Retinal pigment epithelial cell (primary cell): ENCODE data around the gene ADAM29.
"Not testable (repeated sequence)": the region's sequence is repeated elsewhere in the genome, so short reads cannot be mapped to it uniquely, and the experiment has no call there.

ENCODE experiments used
- DNase-seq: peaks from one replicate; pipeline ENCODE4 v3.0.0-alpha.2; 2010; ENCODE audit warnings: low read depth
- H3K4me3 ChIP-seq: 2 replicates; pipeline ENCODE4 v1.5.1; 2011; ENCODE audit warnings: mild to moderate bottlenecking, low read length, control low read depth, moderate library complexity
- CTCF ChIP-seq: conservative IDR thresholded peaks from 2 replicates; pipeline ENCODE4 v1.5.1; 2011; ENCODE audit warnings: low read depth, low read length, control low read depth, inconsistent platforms

The ADAM29 gene

DNA sequence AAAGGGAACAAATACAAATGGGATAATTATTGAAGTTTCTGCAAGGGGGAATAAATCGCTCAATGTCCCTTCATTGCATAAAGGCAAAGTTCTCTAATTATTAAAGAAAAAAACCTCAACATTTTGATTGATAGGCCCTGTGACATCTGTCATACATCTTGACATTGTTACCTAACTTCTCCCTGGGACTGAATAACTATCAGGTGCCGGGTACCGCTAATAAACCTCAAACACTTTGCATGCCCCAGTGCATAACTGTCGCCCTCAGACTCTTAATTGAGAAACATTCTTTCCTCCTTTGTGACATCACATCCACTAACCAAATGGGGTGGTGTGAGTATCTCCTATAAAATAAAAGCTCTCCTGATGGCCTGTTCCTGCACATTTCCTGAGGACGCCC is at the start of gene ADAM29:
TSS of gene ADAM29 (plus strand) at position 301 of the 400 bp plus-strand sequence. CDS start 57,168 bp downstream, outside the sequence.
- no peak for DNase-seq
- H3K4me3 ChIP-seq = no peak within 1 kb of the TSS
- TF ChIP-seq CTCF = no peak

GRCh38 chr4:174869339-174869738 is 48.8 kb upstream of the ADAM29 start:
- H3K4me3 ChIP-seq = no peak overlapping the region
- no peak for TF ChIP-seq CTCF
- DNase-seq = no peak

DNA sequence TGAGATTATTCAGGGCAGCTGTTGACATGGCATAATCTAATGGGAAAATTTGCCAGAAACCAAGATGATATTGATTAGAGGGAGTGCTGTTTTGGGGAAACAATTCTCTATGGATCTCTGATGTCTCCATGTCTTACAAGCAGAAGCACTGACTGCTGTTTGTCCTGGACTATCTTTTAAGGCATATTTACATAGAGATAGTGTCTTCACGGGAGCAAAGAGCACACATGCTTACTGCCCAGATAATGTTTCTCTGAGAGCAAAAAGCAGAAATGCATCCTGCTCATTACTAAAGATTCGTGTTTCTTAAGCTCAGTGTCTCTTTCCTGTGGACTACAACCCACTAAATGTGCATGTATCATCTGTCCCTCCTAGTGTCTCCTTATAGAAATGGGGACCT is 47.8 kb upstream of the ADAM29 start:
- no peak for DNase-seq
- no peak for TF ChIP-seq CTCF
- H3K4me3 ChIP-seq = no peak overlapping the region

DNA sequence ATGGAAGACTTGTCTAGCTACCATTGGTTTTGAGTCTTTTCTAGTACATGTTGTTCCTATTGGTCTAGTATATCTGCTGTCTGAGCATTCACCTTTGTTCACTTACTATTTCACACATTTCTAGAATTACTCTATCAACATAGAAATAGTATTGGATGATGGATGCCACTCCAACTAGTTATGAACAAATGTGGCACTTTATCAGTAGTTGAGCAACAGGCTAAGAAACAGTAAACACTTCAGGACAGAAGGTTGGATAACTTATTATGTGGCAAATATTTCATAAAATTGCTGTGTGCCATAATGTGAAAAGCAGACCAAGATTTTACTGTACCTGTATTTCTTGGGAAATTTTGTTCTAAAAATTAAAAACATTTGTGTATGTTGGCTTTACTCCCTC is 46.8 kb upstream of the ADAM29 start:
- H3K4me3 ChIP-seq = no peak overlapping the region
- no peak for DNase-seq
- no peak for TF ChIP-seq CTCF

GRCh38 chr4:174873146-174873545 is 45.0 kb upstream of the ADAM29 start:
- not testable (repeated sequence) for DNase-seq

DNA sequence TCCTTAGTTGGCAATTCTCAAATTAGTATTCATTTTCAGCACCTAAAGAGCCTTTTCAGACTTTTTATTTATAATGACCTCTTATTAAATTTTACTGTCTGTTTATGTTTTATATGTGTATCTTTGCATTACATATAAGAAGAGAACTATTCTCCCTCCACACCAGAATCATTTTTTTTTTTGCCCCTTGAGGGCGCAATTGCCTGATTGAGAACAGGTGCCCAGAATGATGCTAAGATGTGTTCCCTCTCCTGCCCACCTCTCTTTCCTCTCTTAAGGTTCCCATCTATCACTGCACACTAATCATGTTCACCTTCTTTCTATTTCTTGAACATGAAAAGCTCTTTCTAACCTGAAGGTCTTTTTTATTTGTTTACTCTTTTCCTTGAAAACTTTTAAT is 44.2 kb upstream of the ADAM29 start:
- no peak overlapping the region for H3K4me3 ChIP-seq
- no peak for DNase-seq
- TF ChIP-seq CTCF = peak; percentile 47

More at GRCh38 chr4:174873146-174873545, 45.0 kb upstream of the ADAM29 start:
- not testable (repeated sequence) for H3K4me3 ChIP-seq

DNA sequence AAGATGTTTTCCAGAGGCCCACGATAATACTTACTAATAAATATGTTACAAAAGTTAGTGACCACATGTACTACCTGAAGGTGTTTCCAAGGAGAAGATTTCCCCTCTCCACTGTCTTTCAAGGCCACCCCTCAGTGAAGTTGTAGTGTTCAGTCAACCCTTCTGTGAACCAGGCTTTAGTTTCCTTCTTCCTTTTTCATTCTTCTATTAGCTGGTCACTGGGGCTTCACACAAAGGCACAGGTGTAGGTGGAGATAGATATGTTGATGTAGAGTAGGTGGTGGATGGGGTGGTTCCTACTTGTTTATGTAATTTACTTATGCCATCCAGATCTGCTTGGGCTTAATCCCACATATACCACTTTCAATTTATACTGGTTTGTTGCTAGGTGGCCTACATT is 43.3 kb upstream of the ADAM29 start:
- H3K4me3 ChIP-seq = no peak overlapping the region
- TF ChIP-seq CTCF = no peak

DNA sequence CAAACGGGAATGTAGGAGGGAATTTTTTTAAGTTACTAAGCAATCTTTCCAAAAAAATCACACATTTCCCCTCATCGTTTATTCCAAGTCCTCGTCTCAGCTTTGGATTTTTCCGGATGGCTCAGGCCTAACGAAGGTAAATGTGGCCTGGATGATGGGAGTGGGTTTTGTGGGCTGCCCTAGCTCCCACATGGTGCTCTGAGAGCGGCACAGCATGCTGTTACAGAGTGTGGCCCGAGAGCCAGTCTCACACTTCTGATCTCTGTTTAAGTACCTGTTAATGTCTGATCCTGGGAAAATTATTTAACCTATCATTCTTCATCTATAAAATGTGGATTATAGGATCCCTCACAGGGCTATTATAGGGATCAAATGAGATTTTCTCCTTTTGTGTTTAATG is 38.2 kb upstream of the ADAM29 start:
- TF ChIP-seq CTCF = no peak
- no peak overlapping the region for H3K4me3 ChIP-seq
- DNase-seq = no peak

More for the DNA sequence above, 43.3 kb upstream of the ADAM29 start:
- no peak for DNase-seq
